ENCODE results near the gene SFI1.
"Not testable (repeated sequence)": the region's sequence is repeated elsewhere in the genome, so short reads cannot be mapped to it uniquely, and the experiment has no call there.

Gene SFI1

GRCh38 chr22:31509061-31509762, 12.9 kb downstream of the SFI1 start:
- no peaks in the 10 kb centered on the region for H3K27me3 ChIP-seq (replicated peaks in 2 of 5; ENCODE audit: control insufficient read depth in 4 of 5, insufficient read depth in 5 of 5, low read length in 4 of 5)
- POLR2A ChIA-PET, result no interaction called here
- 100% methylated on average over 2 of the region's 6 CpGs for whole genome bisulfite sequencing (ENCODE audit: insufficient coverage)
- H3K27ac ChIP-seq (ENCODE audit: insufficient read depth in 1 of 2, low read depth in 1 of 2, low read length in 2 of 2, poor library complexity in 1 of 2, severe bottlenecking in 2 of 2), result no peak overlapping the region
- no peak overlapping the region for H3K4me3 ChIP-seq (ENCODE audit: control insufficient read depth in 1 of 7, extremely low read depth in 1 of 7, insufficient read depth in 4 of 7, low read depth in 2 of 7, low read length in 6 of 7)
- no peaks in the 10 kb centered on the region for H3K4me1 ChIP-seq (ENCODE audit: control extremely low read depth in 1 of 4, control insufficient read depth in 4 of 4, insufficient read depth in 4 of 4, low read length in 3 of 4)
- CTCF ChIA-PET, result no interaction called here
- peaks cover 3 to 22% (median 15%) of the 10 kb centered on the region in 4 experiments for H3K36me3 ChIP-seq (ENCODE audit: control insufficient read depth in 4 of 4, insufficient read depth in 4 of 4, low read length in 3 of 4)
- peaks cover 0 to 1% (median 0%) of the 10 kb centered on the region in 5 experiments for H3K9me3 ChIP-seq (ENCODE audit: control extremely low read depth in 1 of 5, control insufficient read depth in 4 of 5, insufficient read depth in 2 of 5, low read depth in 1 of 5, low read length in 4 of 5)
- no peak for DNase-seq

GRCh38 chr22:31520051-31520450, 23.7 kb downstream of the SFI1 start:
- Histone ChIP-seq H3K27me3 (replicated peaks in 2 of 5; ENCODE audit: control insufficient read depth in 4 of 5, insufficient read depth in 5 of 5, low read length in 4 of 5) (no peaks in the 10 kb centered on the region), H3K4me3 (ENCODE audit: control insufficient read depth in 1 of 7, extremely low read depth in 1 of 7, insufficient read depth in 4 of 7, low read depth in 2 of 7, low read length in 6 of 7) (no peak overlapping the region), H3K4me1 (ENCODE audit: control extremely low read depth in 1 of 4, control insufficient read depth in 4 of 4, insufficient read depth in 4 of 4, low read length in 3 of 4) (no peaks in the 10 kb centered on the region), H3K36me3 (ENCODE audit: control insufficient read depth in 4 of 4, insufficient read depth in 4 of 4, low read length in 3 of 4) (peaks cover 2 to 11% (median 7%) of the 10 kb centered on the region in 4 experiments), H3K27ac (ENCODE audit: insufficient read depth in 1 of 2, low read depth in 1 of 2, low read length in 2 of 2, poor library complexity in 1 of 2, severe bottlenecking in 2 of 2) (no peak overlapping the region), H3K9me3 (ENCODE audit: control extremely low read depth in 1 of 5, control insufficient read depth in 4 of 5, insufficient read depth in 2 of 5, low read depth in 1 of 5, low read length in 4 of 5) (no peaks in the 10 kb centered on the region)
- ChIA-PET POLR2A (no interaction called here), CTCF (no interaction called here)
- no peak for DNase-seq
- WGBS (ENCODE audit: insufficient coverage), result no CpG with 5 or more reads among the region's 4 CpGs

GRCh38 chr22:31524132-31524531, 27.8 kb downstream of the SFI1 start:
- H3K4me1 ChIP-seq (ENCODE audit: control extremely low read depth in 1 of 4, control insufficient read depth in 4 of 4, insufficient read depth in 4 of 4, low read length in 3 of 4); H3K9me3 ChIP-seq (ENCODE audit: control extremely low read depth in 1 of 5, control insufficient read depth in 4 of 5, insufficient read depth in 2 of 5, low read depth in 1 of 5, low read length in 4 of 5); H3K27ac ChIP-seq (ENCODE audit: insufficient read depth in 1 of 2, low read depth in 1 of 2, low read length in 2 of 2, poor library complexity in 1 of 2, severe bottlenecking in 2 of 2); H3K4me3 ChIP-seq (ENCODE audit: control insufficient read depth in 1 of 7, extremely low read depth in 1 of 7, insufficient read depth in 4 of 7, low read depth in 2 of 7, low read length in 6 of 7); H3K27me3 ChIP-seq (replicated peaks in 2 of 5; ENCODE audit: control insufficient read depth in 4 of 5, insufficient read depth in 5 of 5, low read length in 4 of 5); CTCF ChIA-PET; POLR2A ChIA-PET: not testable (repeated sequence)
- peak in 1 of 3 donors; percentile 11 for DNase-seq
- peaks cover 5 to 12% (median 8%) of the 10 kb centered on the region in 4 experiments for H3K36me3 ChIP-seq (ENCODE audit: control insufficient read depth in 4 of 4, insufficient read depth in 4 of 4, low read length in 3 of 4)
- WGBS (ENCODE audit: insufficient coverage), result 94% methylated on average over 3 of the region's 5 CpGs

GRCh38 chr22:31526270-31526669, 29.9 kb downstream of the SFI1 start:
- Histone ChIP-seq H3K27ac (ENCODE audit: insufficient read depth in 1 of 2, low read depth in 1 of 2, low read length in 2 of 2, poor library complexity in 1 of 2, severe bottlenecking in 2 of 2) (no peak overlapping the region), H3K36me3 (ENCODE audit: control insufficient read depth in 4 of 4, insufficient read depth in 4 of 4, low read length in 3 of 4) (peaks cover 5 to 14% (median 10%) of the 10 kb centered on the region in 4 experiments), H3K27me3 (replicated peaks in 2 of 5; ENCODE audit: control insufficient read depth in 4 of 5, insufficient read depth in 5 of 5, low read length in 4 of 5) (no peaks in the 10 kb centered on the region), H3K9me3 (ENCODE audit: control extremely low read depth in 1 of 5, control insufficient read depth in 4 of 5, insufficient read depth in 2 of 5, low read depth in 1 of 5, low read length in 4 of 5) (no peaks in the 10 kb centered on the region), H3K4me1 (ENCODE audit: control extremely low read depth in 1 of 4, control insufficient read depth in 4 of 4, insufficient read depth in 4 of 4, low read length in 3 of 4) (no peaks in the 10 kb centered on the region), H3K4me3 (ENCODE audit: control insufficient read depth in 1 of 7, extremely low read depth in 1 of 7, insufficient read depth in 4 of 7, low read depth in 2 of 7, low read length in 6 of 7) (no peak overlapping the region)
- POLR2A ChIA-PET, result no interaction called here
- 75% methylated on average over 2 of the region's 7 CpGs for WGBS (ENCODE audit: insufficient coverage)
- DNase-seq, result peak in 2 of 3 donors; percentile 14 to 31
- CTCF ChIA-PET, result interaction anchor here (0.9 kb wide), 1 partner anchor 10 kb away, joined by 3 read pairs; no protein-coding TSS in a partner anchor

GRCh38 chr22:31530823-31531195, 34.5 kb downstream of the SFI1 start:
- DNase-seq, result no peak
- POLR2A ChIA-PET, result no interaction called here
- CTCF ChIA-PET, result no interaction called here
- Histone ChIP-seq H3K27ac (ENCODE audit: insufficient read depth in 1 of 2, low read depth in 1 of 2, low read length in 2 of 2, poor library complexity in 1 of 2, severe bottlenecking in 2 of 2) (no peak overlapping the region), H3K9me3 (ENCODE audit: control extremely low read depth in 1 of 5, control insufficient read depth in 4 of 5, insufficient read depth in 2 of 5, low read depth in 1 of 5, low read length in 4 of 5) (no peaks in the 10 kb centered on the region), H3K27me3 (replicated peaks in 2 of 5; ENCODE audit: control insufficient read depth in 4 of 5, insufficient read depth in 5 of 5, low read length in 4 of 5) (no peaks in the 10 kb centered on the region), H3K4me3 (ENCODE audit: control insufficient read depth in 1 of 7, extremely low read depth in 1 of 7, insufficient read depth in 4 of 7, low read depth in 2 of 7, low read length in 6 of 7) (no peak overlapping the region), H3K4me1 (ENCODE audit: control extremely low read depth in 1 of 4, control insufficient read depth in 4 of 4, insufficient read depth in 4 of 4, low read length in 3 of 4) (no peaks in the 10 kb centered on the region), H3K36me3 (ENCODE audit: control insufficient read depth in 4 of 4, insufficient read depth in 4 of 4, low read length in 3 of 4) (peaks cover 5 to 14% (median 10%) of the 10 kb centered on the region in 4 experiments)
- no CpG with 5 or more reads among the region's 3 CpGs for WGBS (ENCODE audit: insufficient coverage)

- H3K36me3 ChIP-seq (ENCODE audit: control insufficient read depth in 4 of 4, insufficient read depth in 4 of 4, low read length in 3 of 4), result peaks cover 5 to 15% (median 10%) of the 10 kb centered on the region in 4 experiments
- DNase-seq, result no peak
- CTCF ChIA-PET, result interaction anchor here (0.5 kb wide), 1 partner anchor 34 kb away, joined by 3 read pairs; no protein-coding TSS in a partner anchor
- H3K27me3 ChIP-seq (replicated peaks in 2 of 5; ENCODE audit: control insufficient read depth in 4 of 5, insufficient read depth in 5 of 5, low read length in 4 of 5), result no peaks in the 10 kb centered on the region
- H3K4me1 ChIP-seq (ENCODE audit: control extremely low read depth in 1 of 4, control insufficient read depth in 4 of 4, insufficient read depth in 4 of 4, low read length in 3 of 4), result no peaks in the 10 kb centered on the region
- no peaks in the 10 kb centered on the region for H3K9me3 ChIP-seq (ENCODE audit: control extremely low read depth in 1 of 5, control insufficient read depth in 4 of 5, insufficient read depth in 2 of 5, low read depth in 1 of 5, low read length in 4 of 5)
- POLR2A ChIA-PET, result no interaction called here
- H3K4me3 ChIP-seq (ENCODE audit: control insufficient read depth in 1 of 7, extremely low read depth in 1 of 7, insufficient read depth in 4 of 7, low read depth in 2 of 7, low read length in 6 of 7), result no peak overlapping the region
- H3K27ac ChIP-seq (ENCODE audit: insufficient read depth in 1 of 2, low read depth in 1 of 2, low read length in 2 of 2, poor library complexity in 1 of 2, severe bottlenecking in 2 of 2), result no peak overlapping the region
- no CpG with 5 or more reads among the region's 1 CpG for WGBS (ENCODE audit: insufficient coverage)
Observed at GRCh38 chr22:31532060-31532459, 35.7 kb downstream of the SFI1 start.

GRCh38 chr22:31533374-31533773, 37.0 kb downstream of the SFI1 start:
- H3K36me3 ChIP-seq (ENCODE audit: control insufficient read depth in 4 of 4, insufficient read depth in 4 of 4, low read length in 3 of 4), result peaks cover 5 to 19% (median 10%) of the 10 kb centered on the region in 4 experiments
- 85% methylated on average over 5 of the region's 5 CpGs for WGBS (ENCODE audit: insufficient coverage)
- CTCF ChIA-PET, result no interaction called here
- H3K4me3 ChIP-seq (ENCODE audit: control insufficient read depth in 1 of 7, extremely low read depth in 1 of 7, insufficient read depth in 4 of 7, low read depth in 2 of 7, low read length in 6 of 7), result no peak overlapping the region
- no peak for DNase-seq
- H3K4me1 ChIP-seq (ENCODE audit: control extremely low read depth in 1 of 4, control insufficient read depth in 4 of 4, insufficient read depth in 4 of 4, low read length in 3 of 4), result no peaks in the 10 kb centered on the region
- H3K27me3 ChIP-seq (replicated peaks in 2 of 5; ENCODE audit: control insufficient read depth in 4 of 5, insufficient read depth in 5 of 5, low read length in 4 of 5), result no peaks in the 10 kb centered on the region
- no peak overlapping the region for H3K27ac ChIP-seq (ENCODE audit: insufficient read depth in 1 of 2, low read depth in 1 of 2, low read length in 2 of 2, poor library complexity in 1 of 2, severe bottlenecking in 2 of 2)
- POLR2A ChIA-PET, result no interaction called here
- no peaks in the 10 kb centered on the region for H3K9me3 ChIP-seq (ENCODE audit: control extremely low read depth in 1 of 5, control insufficient read depth in 4 of 5, insufficient read depth in 2 of 5, low read depth in 1 of 5, low read length in 4 of 5)

Data from common myeloid progenitor, CD34-positive (primary cell).